HUES6 (cell line): ENCODE data around the gene EIF2AK3.

Experiments
- H3K27ac ChIP-seq: 2 replicates; pipeline ENCODE4 v1.7.0; 2013; ENCODE audit warnings: low read depth, mild to moderate bottlenecking, low read length, inconsistent platforms
- H3K27me3 ChIP-seq: 2 replicates; pipeline ENCODE4 v1.6.1; 2013; ENCODE audit warnings: low read length; ENCODE audit not compliant: control insufficient read depth, insufficient read depth
- H3K36me3 ChIP-seq: 2 replicates; pipeline ENCODE4 v1.6.1; 2013; ENCODE audit warnings: low read length; ENCODE audit not compliant: control insufficient read depth, insufficient read depth
- H3K4me1 ChIP-seq: 2 replicates; pipeline ENCODE4 v1.6.1; 2013; ENCODE audit warnings: low read length; ENCODE audit not compliant: control insufficient read depth, insufficient read depth
- H3K4me3 ChIP-seq: 2 replicates; pipeline ENCODE4 v1.5.1; 2013; ENCODE audit warnings: low read depth, low read length
- H3K9ac ChIP-seq: one replicate; pipeline ENCODE4 v1.6.1; 2013; ENCODE audit warnings: mild to moderate bottlenecking, low read length
- H3K9me3 ChIP-seq: 2 replicates; pipeline ENCODE4 v1.6.1; 2013; ENCODE audit warnings: low read depth, low read length; ENCODE audit not compliant: control insufficient read depth, insufficient read depth

EIF2AK3 gene

GRCh38 chr2:88543541-88544057 is 83.7 kb downstream of the EIF2AK3 start:
- Histone ChIP-seq H3K36me3 (peaks cover 5% of the 10 kb centered on the region), H3K4me1 (no peaks in the 10 kb centered on the region), H3K27ac (no peak overlapping the region), H3K4me3 (no peak overlapping the region), H3K9me3 (peaks cover 18% of the 10 kb centered on the region; the same call in 1 of the 2 replicates), H3K9ac (no peak overlapping the region), H3K27me3 (no peaks in the 10 kb centered on the region)

- H3K9ac ChIP-seq, result no peak overlapping the region
- no peaks in the 10 kb centered on the region for H3K27me3 ChIP-seq
- H3K9me3 ChIP-seq, result peaks cover 18% of the 10 kb centered on the region; the same call in 1 of the 2 replicates
Measured at GRCh38 chr2:88542668-88543067, 84.6 kb downstream of the EIF2AK3 start.

GRCh38 chr2:88540346-88540745 is 86.9 kb downstream of the EIF2AK3 start:
- Histone ChIP-seq H3K9me3 (peaks cover 18% of the 10 kb centered on the region; the same call in 1 of the 2 replicates), H3K27ac (no peak overlapping the region), H3K4me1 (peaks cover 14% of the 10 kb centered on the region), H3K27me3 (no peaks in the 10 kb centered on the region), H3K4me3 (no peak overlapping the region), H3K9ac (no peak overlapping the region), H3K36me3 (peaks cover 5% of the 10 kb centered on the region)

More at GRCh38 chr2:88542668-88543067, 84.6 kb downstream of the EIF2AK3 start:
- peaks cover 5% of the 10 kb centered on the region for H3K36me3 ChIP-seq
- peaks cover 8% of the 10 kb centered on the region; the same call in 1 of the 2 replicates for H3K4me1 ChIP-seq
- no peak overlapping the region for H3K27ac ChIP-seq
- H3K4me3 ChIP-seq, result no peak overlapping the region

DNA sequence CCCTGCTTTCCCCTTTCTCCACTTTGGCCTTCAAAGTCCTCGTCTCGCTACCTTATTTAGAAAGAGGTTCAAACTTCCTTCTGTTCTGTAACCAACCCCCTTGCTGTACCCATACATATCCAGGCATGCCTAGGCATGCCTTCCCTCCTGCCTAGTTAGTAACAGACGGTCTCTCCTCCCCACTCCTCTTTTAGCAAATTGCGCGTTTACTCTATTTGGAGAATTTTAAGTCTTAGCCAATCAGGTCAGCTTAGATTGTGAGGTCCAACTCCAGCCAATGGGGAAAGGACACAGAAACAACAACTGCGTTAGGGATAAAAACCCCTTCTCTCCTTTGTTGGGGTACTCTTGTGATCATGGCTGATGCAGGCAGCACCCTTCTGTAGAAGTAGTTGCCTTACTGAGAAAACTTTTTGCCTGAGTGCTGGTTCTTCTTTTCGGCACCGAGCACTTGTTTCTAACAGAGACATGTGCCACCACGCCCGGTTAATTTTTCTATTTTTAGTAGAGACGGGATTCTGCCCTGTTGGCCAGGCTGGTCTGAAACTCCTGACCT is 88.8 kb downstream of the EIF2AK3 start:
- no peaks in the 10 kb centered on the region for H3K27me3 ChIP-seq
- peak overlapping the region; percentile 33 for H3K27ac ChIP-seq
- H3K9ac ChIP-seq, result peak overlapping the region; percentile 62
- peaks cover 18% of the 10 kb centered on the region; the same call in 1 of the 2 replicates for H3K9me3 ChIP-seq
- H3K4me1 ChIP-seq, result peaks cover 14% of the 10 kb centered on the region
- peaks cover 5% of the 10 kb centered on the region for H3K36me3 ChIP-seq
- no peak overlapping the region for H3K4me3 ChIP-seq

DNA sequence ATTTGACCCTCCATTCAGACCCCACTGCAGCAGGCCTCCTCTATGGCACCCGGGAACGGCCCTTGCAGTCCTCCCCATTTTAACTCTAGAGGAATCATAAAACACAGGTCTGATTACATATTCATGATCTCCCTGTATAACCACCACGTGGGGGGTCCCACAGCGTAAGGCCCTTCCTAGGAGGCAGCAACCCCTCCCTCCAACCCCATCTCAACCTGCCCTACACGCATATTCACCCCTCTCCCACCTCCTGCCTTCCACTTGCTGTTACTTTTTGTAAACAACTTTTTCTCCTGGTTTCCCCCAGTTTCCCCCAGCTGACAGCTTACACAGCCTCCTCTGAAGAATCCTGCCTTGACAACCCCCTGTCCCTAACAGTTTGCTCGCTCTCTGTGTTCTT is 89.6 kb downstream of the EIF2AK3 start:
- no peaks in the 10 kb centered on the region for H3K27me3 ChIP-seq
- peaks cover 5% of the 10 kb centered on the region for H3K36me3 ChIP-seq
- no peak overlapping the region for H3K4me3 ChIP-seq
- peaks cover 14% of the 10 kb centered on the region for H3K4me1 ChIP-seq
- H3K9ac ChIP-seq, result no peak overlapping the region
- peaks cover 18% of the 10 kb centered on the region; the same call in 1 of the 2 replicates for H3K9me3 ChIP-seq
- H3K27ac ChIP-seq, result 0 out of 2 replicates have a peak overlapping the region, but pooled peaks have one; percentile 17

DNA sequence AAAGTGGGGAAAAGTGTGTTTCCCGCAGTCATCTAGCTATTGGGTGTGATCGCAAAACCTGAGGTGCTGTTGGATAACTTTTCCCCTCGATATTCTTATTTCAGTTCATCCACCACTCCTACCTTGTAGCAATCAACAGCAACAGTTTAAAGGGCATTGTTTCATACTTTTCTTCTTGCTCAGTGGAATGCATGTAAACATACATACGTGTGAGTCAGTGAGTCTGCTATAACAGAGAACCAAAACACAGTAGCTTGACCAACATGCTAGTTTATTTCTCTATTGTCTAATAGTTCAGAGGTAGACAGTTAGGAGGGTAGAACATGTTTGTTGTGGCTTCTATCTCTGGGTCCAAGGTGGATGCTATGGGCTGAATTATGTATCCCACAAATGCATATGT is 97.2 kb downstream of the EIF2AK3 start:
- Histone ChIP-seq H3K9me3 (no peaks in the 10 kb centered on the region), H3K36me3 (no peaks in the 10 kb centered on the region), H3K27me3 (no peaks in the 10 kb centered on the region), H3K9ac (no peak overlapping the region), H3K4me1 (0 out of 2 replicates have a peak, but pooled peaks cover 3% of the 10 kb centered on the region), H3K27ac (no peak overlapping the region), H3K4me3 (no peak overlapping the region)

DNA sequence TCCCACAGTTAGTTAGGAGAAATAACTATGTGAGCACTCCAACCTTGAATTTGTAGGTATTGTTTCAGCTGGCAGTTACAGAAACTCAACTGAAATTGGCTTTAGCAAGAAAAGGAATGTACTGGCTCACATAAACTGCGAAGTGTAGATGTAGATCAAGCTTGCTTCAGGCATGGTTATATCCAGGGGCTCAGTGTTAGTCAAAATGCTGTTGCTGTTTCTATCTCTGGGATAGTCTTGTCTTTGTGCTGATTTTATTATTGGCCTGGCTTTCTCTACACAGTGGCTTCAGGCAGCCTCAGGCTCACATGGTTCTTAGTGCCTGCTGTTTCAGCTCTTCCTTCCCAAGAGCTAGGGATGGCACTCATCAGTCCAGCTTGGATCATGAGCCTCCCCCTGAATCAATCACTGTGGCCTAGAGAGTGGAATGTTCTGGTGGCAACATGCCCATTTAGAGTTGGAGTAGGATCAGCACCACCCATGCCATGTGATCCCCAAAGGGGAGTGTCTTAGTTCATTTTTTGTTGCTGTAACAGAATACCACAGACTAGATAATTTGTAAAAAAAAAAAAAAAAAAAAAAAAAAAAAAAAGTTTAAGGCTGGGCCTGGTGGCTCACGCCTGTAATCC is 105.7 kb downstream of the EIF2AK3 start:
- Histone ChIP-seq H3K27me3 (no peaks in the 10 kb centered on the region; the same call in 1 of the 2 replicates), H3K9me3 (no peaks in the 10 kb centered on the region), H3K36me3 (no peaks in the 10 kb centered on the region), H3K4me3 (no peak overlapping the region), H3K27ac (no peak overlapping the region), H3K4me1 (peaks cover 25% of the 10 kb centered on the region), H3K9ac (no peak overlapping the region)

DNA sequence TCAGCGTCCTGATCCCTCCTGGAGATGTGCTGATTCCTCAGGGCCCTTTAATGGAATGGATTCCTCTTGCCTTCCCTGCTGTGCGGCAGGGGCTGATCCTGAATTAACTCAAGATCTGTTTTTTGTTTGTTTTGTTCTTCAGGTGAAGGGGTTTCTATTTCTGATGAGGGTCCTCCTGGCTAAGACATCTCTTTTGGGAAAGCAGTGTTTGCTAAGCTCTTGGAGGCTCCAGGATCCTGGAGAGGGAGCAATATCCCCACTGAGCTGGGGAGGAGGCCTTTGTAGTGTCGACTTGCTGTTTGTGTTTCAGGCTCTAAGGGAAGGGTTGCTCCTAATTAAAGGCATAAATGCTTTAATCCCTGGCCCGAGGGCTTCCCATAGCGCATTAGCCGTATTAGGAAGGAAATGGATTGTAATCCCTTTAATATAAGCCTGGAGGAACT is 109.5 kb downstream of the EIF2AK3 start:
- H3K4me1 ChIP-seq, result peaks cover 22% of the 10 kb centered on the region
- H3K9ac ChIP-seq, result no peak overlapping the region
- H3K9me3 ChIP-seq, result no peaks in the 10 kb centered on the region
- H3K4me3 ChIP-seq, result no peak overlapping the region
- no peaks in the 10 kb centered on the region for H3K36me3 ChIP-seq
- H3K27ac ChIP-seq, result no peak overlapping the region; the same call in 1 of the 2 replicates
- no peaks in the 10 kb centered on the region; the same call in 1 of the 2 replicates for H3K27me3 ChIP-seq
